Measurements from ENCODE around the gene PJA2.

PJA2 gene

GRCh38 chr5:109351988-109352864 lies 57.5 kb downstream of the PJA2 start:
- no peak overlapping the region for H3K4me3 ChIP-seq (ENCODE audit: low read length)
- H3K27me3 ChIP-seq (ENCODE audit: control insufficient read depth, insufficient read depth, low read length), result no peaks in the 10 kb centered on the region
- no peak overlapping the region for H3K27ac ChIP-seq (ENCODE audit: low read length)
- WGBS (ENCODE audit: insufficient coverage, insufficient read length), result no CpG with 5 or more reads among the region's 2 CpGs
- no peaks in the 10 kb centered on the region for H3K36me3 ChIP-seq (ENCODE audit: control insufficient read depth, insufficient read depth, low read length)
- H3K9me3 ChIP-seq (ENCODE audit: control insufficient read depth, insufficient read depth, low read length), result no peaks in the 10 kb centered on the region
- DNase-seq (ENCODE audit: low read depth, low spot score), result no peak
- no peaks in the 10 kb centered on the region for H3K4me1 ChIP-seq (ENCODE audit: control insufficient read depth, insufficient read depth, low read length)

GRCh38 chr5:109350537-109351270 lies 59.1 kb downstream of the PJA2 start:
- DNase-seq (ENCODE audit: low read depth, low spot score), result no peak
- Histone ChIP-seq H3K27ac (ENCODE audit: low read length) (no peak overlapping the region), H3K9me3 (ENCODE audit: control insufficient read depth, insufficient read depth, low read length) (no peaks in the 10 kb centered on the region), H3K27me3 (ENCODE audit: control insufficient read depth, insufficient read depth, low read length) (no peaks in the 10 kb centered on the region), H3K4me1 (ENCODE audit: control insufficient read depth, insufficient read depth, low read length) (no peaks in the 10 kb centered on the region), H3K4me3 (ENCODE audit: low read length) (no peak overlapping the region), H3K36me3 (ENCODE audit: control insufficient read depth, insufficient read depth, low read length) (no peaks in the 10 kb centered on the region)
- no CpG with 5 or more reads among the region's 5 CpGs for whole genome bisulfite sequencing (ENCODE audit: insufficient coverage, insufficient read length)

GRCh38 chr5:109349388-109349787 lies 60.4 kb downstream of the PJA2 start:
- no peak for DNase-seq (ENCODE audit: low read depth, low spot score)
- H3K36me3 ChIP-seq (ENCODE audit: control insufficient read depth, insufficient read depth, low read length), result no peaks in the 10 kb centered on the region
- H3K4me1 ChIP-seq (ENCODE audit: control insufficient read depth, insufficient read depth, low read length), result no peaks in the 10 kb centered on the region
- H3K27ac ChIP-seq (ENCODE audit: low read length), result no peak overlapping the region
- H3K27me3 ChIP-seq (ENCODE audit: control insufficient read depth, insufficient read depth, low read length), result no peaks in the 10 kb centered on the region
- no peaks in the 10 kb centered on the region for H3K9me3 ChIP-seq (ENCODE audit: control insufficient read depth, insufficient read depth, low read length)
- WGBS (ENCODE audit: insufficient coverage, insufficient read length), result no CpG with 5 or more reads among the region's 2 CpGs
- H3K4me3 ChIP-seq (ENCODE audit: low read length), result no peak overlapping the region

- Histone ChIP-seq H3K4me1 (ENCODE audit: control insufficient read depth, insufficient read depth, low read length) (no peaks in the 10 kb centered on the region), H3K36me3 (ENCODE audit: control insufficient read depth, insufficient read depth, low read length) (no peaks in the 10 kb centered on the region), H3K4me3 (ENCODE audit: low read length) (no peak overlapping the region), H3K27ac (ENCODE audit: low read length) (no peak overlapping the region), H3K27me3 (ENCODE audit: control insufficient read depth, insufficient read depth, low read length) (no peaks in the 10 kb centered on the region), H3K9me3 (ENCODE audit: control insufficient read depth, insufficient read depth, low read length) (no peaks in the 10 kb centered on the region)
- DNase-seq (ENCODE audit: low read depth, low spot score), result no peak
These were observed 62.4 kb downstream of the PJA2 start for GRCh38 chr5:109347252-109347888.

- no peak for DNase-seq (ENCODE audit: low read depth, low spot score)
These were observed 64.1 kb downstream of the PJA2 start for GRCh38 chr5:109345699-109346098.

GRCh38 chr5:109340351-109340750 lies 69.4 kb downstream of the PJA2 start:
- Histone ChIP-seq H3K4me3 (ENCODE audit: low read length) (no peak overlapping the region), H3K27ac (ENCODE audit: low read length) (no peak overlapping the region), H3K36me3 (ENCODE audit: control insufficient read depth, insufficient read depth, low read length) (no peaks in the 10 kb centered on the region), H3K27me3 (ENCODE audit: control insufficient read depth, insufficient read depth, low read length) (no peaks in the 10 kb centered on the region), H3K4me1 (ENCODE audit: control insufficient read depth, insufficient read depth, low read length) (no peaks in the 10 kb centered on the region), H3K9me3 (ENCODE audit: control insufficient read depth, insufficient read depth, low read length) (no peaks in the 10 kb centered on the region)
- 100% methylated on average over 1 of the region's 5 CpGs for WGBS (ENCODE audit: insufficient coverage, insufficient read length)
- no peak for DNase-seq (ENCODE audit: low read depth, low spot score)

More at GRCh38 chr5:109345699-109346098, 64.1 kb downstream of the PJA2 start:
- Histone ChIP-seq H3K4me1 (ENCODE audit: control insufficient read depth, insufficient read depth, low read length) (no peaks in the 10 kb centered on the region), H3K4me3 (ENCODE audit: low read length) (no peak overlapping the region), H3K9me3 (ENCODE audit: control insufficient read depth, insufficient read depth, low read length) (no peaks in the 10 kb centered on the region), H3K27me3 (ENCODE audit: control insufficient read depth, insufficient read depth, low read length) (no peaks in the 10 kb centered on the region), H3K27ac (ENCODE audit: low read length) (no peak overlapping the region), H3K36me3 (ENCODE audit: control insufficient read depth, insufficient read depth, low read length) (no peaks in the 10 kb centered on the region)
- WGBS (ENCODE audit: insufficient coverage, insufficient read length), result no CpG with 5 or more reads among the region's 2 CpGs

GRCh38 chr5:109335114-109335513 lies 74.7 kb downstream of the PJA2 start:
- H3K4me3 ChIP-seq (ENCODE audit: low read length), result no peak overlapping the region
- no peak for DNase-seq (ENCODE audit: low read depth, low spot score)
- no peaks in the 10 kb centered on the region for H3K36me3 ChIP-seq (ENCODE audit: control insufficient read depth, insufficient read depth, low read length)
- no peak overlapping the region for H3K27ac ChIP-seq (ENCODE audit: low read length)
- H3K27me3 ChIP-seq (ENCODE audit: control insufficient read depth, insufficient read depth, low read length), result no peaks in the 10 kb centered on the region
- H3K4me1 ChIP-seq (ENCODE audit: control insufficient read depth, insufficient read depth, low read length), result no peaks in the 10 kb centered on the region
- H3K9me3 ChIP-seq (ENCODE audit: control insufficient read depth, insufficient read depth, low read length), result no peaks in the 10 kb centered on the region

GRCh38 chr5:109334056-109334455 lies 75.7 kb downstream of the PJA2 start:
- no peak for DNase-seq (ENCODE audit: low read depth, low spot score)
- no peaks in the 10 kb centered on the region for H3K27me3 ChIP-seq (ENCODE audit: control insufficient read depth, insufficient read depth, low read length)
- no peaks in the 10 kb centered on the region for H3K9me3 ChIP-seq (ENCODE audit: control insufficient read depth, insufficient read depth, low read length)
- H3K36me3 ChIP-seq (ENCODE audit: control insufficient read depth, insufficient read depth, low read length), result no peaks in the 10 kb centered on the region
- H3K27ac ChIP-seq (ENCODE audit: low read length), result no peak overlapping the region
- no peak overlapping the region for H3K4me3 ChIP-seq (ENCODE audit: low read length)
- no CpG with 5 or more reads among the region's 1 CpG for WGBS (ENCODE audit: insufficient coverage, insufficient read length)
- H3K4me1 ChIP-seq (ENCODE audit: control insufficient read depth, insufficient read depth, low read length), result no peaks in the 10 kb centered on the region

GRCh38 chr5:109329333-109330237 lies 80.2 kb downstream of the PJA2 start:
- no CpG with 5 or more reads among the region's 4 CpGs for WGBS (ENCODE audit: insufficient coverage, insufficient read length)
- no peaks in the 10 kb centered on the region for H3K27me3 ChIP-seq (ENCODE audit: control insufficient read depth, insufficient read depth, low read length)
- DNase-seq (ENCODE audit: low read depth, low spot score), result no peak
- no peaks in the 10 kb centered on the region for H3K9me3 ChIP-seq (ENCODE audit: control insufficient read depth, insufficient read depth, low read length)
- no peak overlapping the region for H3K4me3 ChIP-seq (ENCODE audit: low read length)
- H3K4me1 ChIP-seq (ENCODE audit: control insufficient read depth, insufficient read depth, low read length), result no peaks in the 10 kb centered on the region
- H3K27ac ChIP-seq (ENCODE audit: low read length), result no peak overlapping the region
- no peaks in the 10 kb centered on the region for H3K36me3 ChIP-seq (ENCODE audit: control insufficient read depth, insufficient read depth, low read length)

GRCh38 chr5:109328626-109329025 lies 81.1 kb downstream of the PJA2 start:
- no peaks in the 10 kb centered on the region for H3K9me3 ChIP-seq (ENCODE audit: control insufficient read depth, insufficient read depth, low read length)
- H3K4me1 ChIP-seq (ENCODE audit: control insufficient read depth, insufficient read depth, low read length), result no peaks in the 10 kb centered on the region
- no peak overlapping the region for H3K27ac ChIP-seq (ENCODE audit: low read length)
- WGBS (ENCODE audit: insufficient coverage, insufficient read length), result no CpG with 5 or more reads among the region's 1 CpG
- no peaks in the 10 kb centered on the region for H3K27me3 ChIP-seq (ENCODE audit: control insufficient read depth, insufficient read depth, low read length)
- no peaks in the 10 kb centered on the region for H3K36me3 ChIP-seq (ENCODE audit: control insufficient read depth, insufficient read depth, low read length)
- DNase-seq (ENCODE audit: low read depth, low spot score), result no peak
- no peak overlapping the region for H3K4me3 ChIP-seq (ENCODE audit: low read length)

Data from iPS DF 6.9 (cell line).